NB4 (cell line): Measurements from ENCODE around the gene XYLB.

Experiments used
- CTCF ChIP-seq: IDR thresholded peaks from one replicate; pipeline ENCODE4 v1.5.1; 2012; ENCODE audit warnings: low read depth, low read length
- MAX ChIP-seq: IDR thresholded peaks from 2 replicates; pipeline ENCODE4 v1.6.1; 2011; ENCODE audit warnings: low read depth, low read length
- POLR2A ChIP-seq: IDR thresholded peaks from 2 replicates; pipeline ENCODE4 v1.6.1; 2011; ENCODE audit warnings: mild to moderate bottlenecking; ENCODE audit not compliant: insufficient read length; ENCODE audit errors: extremely low read depth

- TF ChIP-seq CTCF (no peak), POLR2A (no peak), MAX (no peak)
These were observed 8.2 kb downstream of the XYLB start for GRCh38 chr3:38354588-38355330.
